ENCODE data around the gene CCDC66.

DNA sequence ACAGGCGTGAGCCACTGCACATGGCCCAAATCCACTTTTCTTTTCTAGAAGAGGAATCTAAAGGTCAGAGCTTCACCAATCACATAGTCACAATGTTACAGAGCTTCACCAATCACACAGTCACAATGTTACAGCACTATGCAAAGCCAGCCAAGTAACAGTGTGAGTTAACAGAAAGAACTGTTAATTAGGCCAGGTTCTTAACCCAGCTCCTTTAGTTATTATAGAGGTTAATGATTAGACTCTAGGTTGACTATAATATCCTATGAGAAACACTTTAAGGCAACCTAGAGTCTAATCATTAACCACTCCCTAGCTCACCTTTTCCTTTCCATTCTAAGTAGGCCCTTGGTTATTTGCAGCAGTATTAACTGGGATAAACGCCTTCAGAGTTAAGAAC is 72.1 kb downstream of the CCDC66 start:
- TF ChIP-seq, protein P1, sequence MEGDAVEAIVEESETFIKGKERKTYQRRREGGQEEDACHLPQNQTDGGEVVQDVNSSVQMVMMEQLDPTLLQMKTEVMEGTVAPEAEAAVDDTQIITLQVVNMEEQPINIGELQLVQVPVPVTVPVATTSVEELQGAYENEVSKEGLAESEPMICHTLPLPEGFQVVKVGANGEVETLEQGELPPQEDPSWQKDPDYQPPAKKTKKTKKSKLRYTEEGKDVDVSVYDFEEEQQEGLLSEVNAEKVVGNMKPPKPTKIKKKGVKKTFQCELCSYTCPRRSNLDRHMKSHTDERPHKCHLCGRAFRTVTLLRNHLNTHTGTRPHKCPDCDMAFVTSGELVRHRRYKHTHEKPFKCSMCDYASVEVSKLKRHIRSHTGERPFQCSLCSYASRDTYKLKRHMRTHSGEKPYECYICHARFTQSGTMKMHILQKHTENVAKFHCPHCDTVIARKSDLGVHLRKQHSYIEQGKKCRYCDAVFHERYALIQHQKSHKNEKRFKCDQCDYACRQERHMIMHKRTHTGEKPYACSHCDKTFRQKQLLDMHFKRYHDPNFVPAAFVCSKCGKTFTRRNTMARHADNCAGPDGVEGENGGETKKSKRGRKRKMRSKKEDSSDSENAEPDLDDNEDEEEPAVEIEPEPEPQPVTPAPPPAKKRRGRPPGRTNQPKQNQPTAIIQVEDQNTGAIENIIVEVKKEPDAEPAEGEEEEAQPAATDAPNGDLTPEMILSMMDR (conservative IDR thresholded peaks at IDR 0.05 in 1 of 2, IDR thresholded peaks at IDR 0.05 in 1 of 2; ENCODE audit: low read depth in 1 of 2, low read length in 2 of 2), result no peak
- no peak for TF ChIP-seq EZH2 (IDR thresholded peaks at IDR 0.05; ENCODE audit: low read length, missing control alignments)

All from fibroblast of lung (primary cell).